ENCODE results near the gene FFAR2.
A peak's percentile ranks its signal among the peaks of the same experiment; 100 is the strongest.
"Not testable (repeated sequence)": the region's sequence is repeated elsewhere in the genome, so short reads cannot be mapped to it uniquely, and the experiment has no call there.

Gene FFAR2

DNA sequence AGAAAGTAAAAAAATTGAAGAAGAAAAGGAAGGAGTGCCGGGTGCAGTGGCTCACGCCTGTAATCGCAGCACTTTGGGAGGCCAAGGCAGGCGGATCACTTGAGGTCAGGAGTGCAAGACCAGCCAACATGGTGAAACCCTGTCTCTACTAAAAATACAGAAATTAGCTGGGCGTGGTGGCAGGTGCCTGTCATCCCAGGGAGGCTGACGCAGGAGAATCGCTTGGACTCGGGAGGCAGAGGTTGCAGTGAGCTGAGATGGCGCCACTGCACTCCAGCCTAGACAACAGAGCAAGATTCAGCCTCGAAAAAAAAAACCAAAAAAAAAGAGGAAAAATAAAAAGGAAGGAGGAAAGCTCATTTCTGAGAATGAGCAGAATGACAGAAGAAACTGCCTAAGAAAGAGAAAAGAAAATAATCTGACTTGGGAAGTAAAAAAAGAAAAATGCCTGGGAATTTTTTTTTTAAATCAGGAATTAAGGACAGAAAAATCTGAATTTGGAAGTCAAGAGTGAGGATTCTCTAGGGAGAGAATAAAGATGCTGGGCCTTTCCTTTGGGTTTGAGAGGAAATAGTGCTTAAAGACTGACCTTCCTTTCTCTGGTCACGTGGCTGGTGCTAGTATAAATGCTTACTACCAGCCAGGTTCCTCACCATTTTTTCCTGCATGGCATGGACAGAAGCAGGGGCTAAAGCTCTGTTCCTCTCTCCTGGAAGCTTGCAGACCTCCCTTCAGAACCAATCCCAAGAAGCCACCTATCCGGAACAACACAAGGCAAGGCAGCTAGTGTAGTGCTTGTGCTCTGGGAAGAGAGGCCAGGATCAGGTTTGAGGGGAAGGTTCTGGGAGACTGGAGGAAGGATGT, at the start of gene FFAR2:
Gene FFAR2 (plus strand): TSS at position 652 of the 864 bp plus-strand sequence. CDS start 1,458 bp downstream, outside the sequence.
- peak in 1 of 2 donors; percentile 64 for DNase-seq

DNA sequence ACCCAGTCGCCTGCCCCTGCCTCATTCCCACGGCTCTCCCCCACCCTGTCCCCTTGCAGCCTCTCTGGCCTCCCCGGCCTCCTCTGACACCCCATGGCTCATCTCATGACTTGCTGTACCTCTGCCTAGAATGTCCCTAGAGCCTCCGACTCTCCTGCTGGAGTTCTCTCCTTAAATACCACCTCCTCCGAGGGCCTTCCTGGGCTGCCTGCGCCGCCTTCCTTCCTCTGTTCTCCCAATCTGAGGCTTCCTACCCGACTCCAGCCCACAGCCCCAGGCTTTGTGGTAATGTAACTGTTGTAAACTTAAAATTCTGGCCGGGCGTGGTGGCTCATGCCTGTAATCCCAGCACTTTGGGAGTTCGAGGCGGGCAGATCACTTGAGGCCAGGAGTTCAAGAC, 49.5 kb upstream of the FFAR2 start:
- DNase-seq: no peak

DNA sequence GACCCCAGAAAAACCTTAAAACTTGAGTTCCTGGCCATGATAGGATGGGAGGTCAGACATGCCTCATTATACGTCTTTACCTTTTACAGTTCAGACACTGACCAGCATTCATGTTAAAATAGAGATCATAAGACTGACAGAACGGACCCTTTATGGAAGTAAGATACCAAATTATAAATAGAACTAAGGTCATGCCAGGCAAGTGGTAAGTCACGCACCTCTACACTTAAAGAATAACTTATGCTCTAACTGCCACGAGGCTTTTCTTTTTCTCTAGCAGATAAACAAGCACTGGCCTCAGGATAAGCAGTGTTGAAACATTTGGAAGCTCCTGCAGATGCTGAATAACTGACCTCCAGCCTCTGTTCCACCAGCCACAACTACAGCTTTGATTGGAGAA, 48.8 kb upstream of the FFAR2 start:
- no peak for DNase-seq

DNA sequence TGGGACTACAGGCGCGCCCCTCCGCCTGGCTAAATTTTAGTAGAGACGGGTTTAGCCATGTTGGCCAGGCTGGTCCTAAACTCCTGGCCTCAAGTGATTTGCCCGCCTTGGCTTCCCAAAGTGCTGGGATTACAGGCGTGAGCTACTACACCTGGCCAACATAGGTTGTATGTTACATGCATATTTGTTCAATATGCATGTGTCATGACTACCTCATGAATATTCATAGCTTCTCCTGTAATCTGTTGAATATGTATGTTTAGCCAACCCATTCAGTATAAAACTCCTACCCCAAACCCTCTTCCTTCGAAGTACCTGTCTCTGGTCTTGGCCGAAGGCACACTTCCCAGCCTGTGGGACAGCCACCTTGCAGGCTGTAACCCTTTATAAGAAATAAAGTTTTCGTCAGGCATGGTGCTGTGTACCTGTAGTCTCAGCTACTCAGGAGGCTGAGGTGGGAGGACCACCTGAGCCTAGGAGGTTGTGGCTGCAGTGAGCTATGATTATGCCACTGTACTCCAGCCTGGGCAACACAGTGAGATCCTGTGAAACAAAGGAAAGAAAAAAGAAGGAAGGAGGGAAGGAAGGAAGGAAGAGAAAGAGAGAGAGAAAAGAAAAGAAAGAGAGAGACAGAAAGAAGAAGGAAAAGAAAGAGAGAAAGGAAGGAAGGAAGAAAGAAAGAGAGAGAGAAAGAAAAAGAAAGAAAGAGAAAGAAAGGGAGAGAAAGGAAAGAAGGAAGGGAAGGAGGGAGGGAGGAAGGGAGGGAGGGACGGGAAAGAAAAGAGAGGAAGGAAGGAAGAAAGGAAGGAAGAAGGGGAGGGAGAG, 47.9 kb upstream of the FFAR2 start:
- DNase-seq: no peak

DNA sequence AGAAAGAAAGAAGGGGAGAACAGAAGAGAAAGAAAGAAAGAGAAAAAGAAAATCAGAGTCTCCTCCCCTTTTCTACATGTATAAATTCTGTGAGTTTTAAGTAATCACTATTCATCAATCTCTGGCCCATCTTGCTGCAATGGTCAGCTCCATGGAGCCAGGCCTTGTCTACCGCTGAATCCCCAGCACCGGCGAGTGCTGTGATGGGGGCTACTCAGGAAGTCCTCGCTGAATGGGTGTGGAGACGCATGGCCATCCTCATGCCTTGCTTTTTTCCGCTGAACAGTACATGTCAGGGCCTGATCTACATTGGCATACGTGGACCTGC, 47.3 kb upstream of the FFAR2 start:
- DNase-seq: no peak

DNA sequence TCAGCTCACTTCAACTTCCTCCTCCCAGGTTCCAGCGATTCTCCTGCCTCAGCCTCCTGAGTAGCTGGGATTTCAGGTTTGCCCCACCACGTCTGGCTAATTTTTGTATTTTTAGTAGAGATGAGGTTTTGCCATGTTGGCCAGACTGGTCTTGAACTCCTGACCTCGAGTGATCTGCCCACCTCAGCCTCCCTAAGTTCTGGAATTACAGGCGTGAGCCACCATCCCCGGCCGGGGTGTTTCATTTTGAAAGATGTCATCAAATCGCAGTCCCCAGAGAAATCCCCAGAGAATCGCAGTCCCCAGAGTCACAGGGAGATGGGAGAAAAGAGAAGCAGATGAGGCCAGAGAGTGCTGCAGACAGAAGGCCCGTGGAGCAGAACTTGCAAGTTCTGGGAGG, 46.6 kb upstream of the FFAR2 start:
- DNase-seq: not testable (repeated sequence)

DNA sequence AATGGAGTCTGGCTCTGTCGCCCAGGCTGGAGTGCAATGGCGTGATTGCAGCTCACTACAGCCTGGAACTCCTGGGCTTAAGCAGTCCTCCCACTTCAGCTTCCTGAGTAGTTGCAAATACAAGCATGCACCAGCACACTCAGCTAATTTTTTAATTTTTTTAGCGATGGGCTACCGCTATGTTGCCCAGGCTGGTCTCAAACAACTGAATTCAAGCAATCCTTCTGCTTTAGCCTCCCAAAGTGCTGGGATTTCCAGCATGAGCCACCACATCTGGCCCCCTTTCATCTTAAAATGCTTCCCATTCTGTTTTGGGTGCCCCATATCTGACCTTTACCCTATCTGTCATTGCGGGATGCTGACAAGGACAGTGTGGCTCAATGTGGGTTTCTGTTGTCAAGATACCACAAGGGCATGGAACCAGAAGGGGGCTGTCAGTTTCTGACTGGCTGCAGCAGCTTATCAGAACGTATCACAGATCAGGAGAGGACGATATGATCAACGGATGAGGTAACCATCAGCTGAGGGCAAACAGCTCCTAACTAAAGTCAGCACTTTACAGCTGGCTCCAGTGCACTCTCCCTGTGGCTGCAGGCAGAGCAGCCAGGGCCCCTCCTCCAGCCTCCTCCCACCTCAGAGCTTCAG, 44.8 kb upstream of the FFAR2 start:
- DNase-seq: peak in 1 of 2 donors; percentile 10

DNA sequence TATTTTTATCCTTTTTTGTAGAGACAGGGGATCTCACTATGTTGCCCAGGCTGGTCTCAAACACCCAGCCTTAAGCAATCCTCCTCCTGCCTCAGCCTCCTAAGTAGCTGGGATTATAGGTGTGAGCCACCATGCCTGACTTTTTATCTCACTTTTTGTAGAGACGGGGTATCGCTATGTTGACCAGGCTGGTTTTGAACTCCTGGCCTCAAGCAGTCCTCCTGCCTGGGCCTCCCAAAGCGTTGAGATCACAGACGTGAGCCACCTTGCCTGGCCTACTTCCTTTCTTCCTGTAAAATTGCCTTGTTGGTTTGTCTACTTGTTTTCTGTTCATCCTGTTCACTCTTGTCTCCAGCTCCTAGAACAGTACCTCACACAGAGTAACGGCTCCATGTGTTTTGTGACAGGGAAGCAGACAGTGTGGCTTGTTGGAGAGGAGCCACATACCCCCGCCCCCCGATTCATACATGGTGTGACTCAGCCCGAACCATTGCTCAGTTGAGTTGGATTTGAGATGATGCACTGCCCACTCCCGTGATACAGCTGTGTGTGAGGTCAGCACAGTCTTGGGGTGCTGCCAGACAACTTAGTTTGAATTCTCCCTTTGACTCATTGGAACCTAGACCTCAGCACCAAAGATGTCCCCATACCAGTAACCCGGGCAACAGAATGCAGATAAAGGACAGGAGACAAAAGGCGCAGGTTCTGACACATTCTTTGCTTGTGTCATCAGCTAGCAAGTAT, 43.0 kb upstream of the FFAR2 start:
- peak in 1 of 2 donors; percentile 13 for DNase-seq

DNA sequence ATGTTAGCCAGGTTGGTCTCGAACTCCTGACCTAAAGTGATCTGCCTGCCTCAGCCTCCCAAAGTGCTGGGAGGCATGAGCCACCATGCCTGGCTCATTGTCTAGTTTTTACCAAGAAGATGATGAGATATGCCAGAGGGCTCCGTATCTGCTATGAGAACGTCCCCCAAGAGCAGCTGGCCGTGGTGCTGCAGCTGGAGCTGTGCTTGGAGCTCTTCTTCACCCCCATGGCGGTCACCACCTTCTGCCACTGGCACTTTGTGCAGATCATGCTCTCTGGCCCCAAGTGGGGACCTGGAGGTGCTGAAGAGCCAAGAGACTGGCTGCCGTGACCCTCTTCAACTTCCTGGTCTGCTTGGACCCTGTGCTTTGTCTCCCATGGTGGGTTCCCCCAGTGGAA, 40.4 kb upstream of the FFAR2 start:
- no peak for DNase-seq

DNA sequence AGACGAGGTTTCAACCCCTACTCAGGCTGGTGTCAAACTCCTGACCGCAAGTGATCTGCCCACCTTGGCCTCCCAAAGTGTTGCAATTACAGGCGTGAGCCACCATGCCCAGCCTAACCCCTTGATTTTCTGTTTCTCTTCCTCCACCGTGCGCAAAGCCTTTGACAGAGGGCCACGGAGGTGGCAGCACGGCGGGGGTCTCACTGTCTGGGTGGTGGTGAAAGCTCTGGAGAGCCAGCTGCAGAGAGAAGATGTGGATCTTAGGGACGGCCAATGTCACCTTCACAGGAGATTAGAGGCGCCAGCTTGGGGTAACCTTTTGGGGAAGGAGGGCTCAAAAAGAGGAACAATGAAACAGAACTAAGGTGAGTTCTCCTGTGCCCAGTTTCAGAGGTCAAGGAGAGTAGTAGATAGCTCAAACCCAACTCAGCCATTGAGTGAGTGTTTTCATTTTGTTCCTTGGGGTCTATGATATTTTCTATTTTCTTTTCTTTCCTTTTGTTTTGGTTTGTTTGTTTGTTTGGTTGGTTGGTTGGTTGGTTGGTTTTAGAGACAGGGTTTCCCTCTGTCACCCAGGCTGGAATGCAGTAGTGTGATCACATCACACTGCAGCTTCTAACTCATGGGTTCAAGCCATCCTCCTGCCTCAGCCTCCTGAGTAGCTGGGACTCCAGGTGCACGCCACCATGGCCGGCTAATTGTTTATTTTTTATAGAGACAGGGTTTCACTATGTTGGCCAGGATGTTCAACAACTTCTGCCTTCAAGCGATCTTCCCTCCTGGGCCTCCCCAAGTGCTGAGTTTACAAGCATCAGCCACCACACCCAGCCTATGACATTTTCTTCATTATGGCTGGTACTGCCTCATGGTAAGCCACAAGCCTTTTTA, 39.5 kb upstream of the FFAR2 start:
- DNase-seq: no peak

DNA sequence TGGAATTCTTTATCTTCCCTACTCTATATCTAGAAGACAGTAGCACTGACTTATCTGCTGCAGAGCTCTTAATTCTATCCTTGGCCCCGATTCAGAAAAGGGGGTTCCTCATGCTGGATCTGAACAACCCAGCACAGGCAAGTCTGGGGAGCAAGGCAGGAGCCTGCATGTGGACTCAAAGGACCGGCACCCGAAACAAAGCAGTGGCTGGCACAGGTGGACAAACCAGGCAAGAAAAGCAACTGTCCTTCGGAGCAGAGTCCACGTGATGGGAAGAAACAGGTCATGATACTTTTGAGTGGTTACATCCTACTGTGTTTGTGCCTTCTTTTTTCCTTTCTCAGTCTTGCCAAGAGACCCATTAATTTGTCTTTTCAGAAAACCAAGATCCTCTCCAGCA, 38.9 kb upstream of the FFAR2 start:
- DNase-seq: no peak

DNA sequence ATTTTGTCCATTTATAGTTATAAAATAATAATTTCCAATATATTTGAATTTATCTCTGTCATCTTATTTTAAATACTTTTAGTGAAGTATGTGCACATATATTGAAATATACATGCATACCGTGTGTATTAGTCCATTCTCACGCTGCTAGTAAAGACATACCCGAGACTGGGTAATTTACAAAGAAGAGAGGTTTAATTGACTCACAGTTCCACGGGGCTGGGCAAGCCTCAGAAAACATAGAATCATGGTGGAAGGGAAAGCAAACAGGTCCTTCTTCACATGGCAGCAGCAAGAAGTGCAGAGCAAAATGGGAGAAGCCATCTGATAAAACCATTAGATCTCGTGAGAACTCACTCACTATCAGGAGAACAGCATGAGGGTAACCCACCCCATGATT, 37.6 kb upstream of the FFAR2 start:
- DNase-seq: no peak

DNA sequence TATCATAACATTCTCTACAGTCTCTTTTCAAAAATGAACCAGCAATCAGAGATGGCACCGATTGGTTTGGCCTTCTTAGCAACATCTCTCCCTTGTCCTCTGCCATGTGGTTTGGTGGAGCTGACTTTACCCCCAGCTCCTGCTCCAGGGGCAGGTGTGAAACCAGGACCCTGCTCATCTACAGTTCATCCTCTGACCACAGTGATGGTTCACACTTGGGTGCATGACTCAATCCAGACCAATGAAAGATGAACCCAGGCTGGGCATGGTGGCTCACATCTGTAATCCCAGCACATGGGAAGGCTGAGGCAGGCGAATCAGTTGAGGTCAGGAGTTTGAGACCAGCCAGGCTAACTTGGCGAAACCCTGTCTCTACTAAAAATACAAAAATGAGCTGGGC, 33.6 kb upstream of the FFAR2 start:
- DNase-seq: no peak

DNA sequence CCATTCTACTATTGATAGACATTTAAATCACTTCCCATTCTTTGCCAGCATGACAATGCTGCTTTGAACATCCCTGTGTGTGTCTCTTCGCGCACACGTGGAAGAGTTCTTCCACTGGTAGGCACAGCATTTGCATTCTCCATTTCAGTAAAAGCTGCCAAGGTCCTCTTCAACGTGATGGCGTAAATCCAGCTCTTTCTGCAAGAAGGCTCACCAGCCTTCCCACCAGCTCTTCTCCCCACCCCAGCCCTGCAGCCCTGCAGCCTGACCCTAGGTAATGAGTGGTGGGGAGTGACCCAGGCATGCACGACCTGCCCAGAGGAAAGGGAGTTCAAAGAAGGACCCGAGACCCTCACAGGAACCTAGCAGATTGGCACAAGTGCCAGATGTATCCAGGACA, 31.7 kb upstream of the FFAR2 start:
- no peak for DNase-seq

DNA sequence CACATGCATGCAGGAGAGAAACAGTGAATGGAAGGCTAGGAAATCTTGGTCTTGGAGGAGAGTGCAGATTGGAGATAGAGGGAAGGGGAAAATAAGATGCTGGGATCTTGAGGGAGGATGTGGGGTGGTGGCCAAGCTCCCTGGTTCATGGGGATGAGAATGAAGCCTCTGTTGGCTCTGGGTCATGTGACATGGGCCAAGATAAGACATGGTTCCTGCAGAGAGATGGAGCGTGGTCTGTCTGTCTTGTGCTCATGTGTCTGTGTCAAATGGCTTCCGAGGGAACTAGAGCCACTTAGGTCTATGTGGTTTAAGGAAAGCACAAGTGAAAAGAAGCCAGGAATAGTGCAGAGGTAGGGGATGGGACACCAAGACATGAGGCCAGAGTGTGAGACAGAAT, 30.8 kb upstream of the FFAR2 start:
- no peak for DNase-seq

DNA sequence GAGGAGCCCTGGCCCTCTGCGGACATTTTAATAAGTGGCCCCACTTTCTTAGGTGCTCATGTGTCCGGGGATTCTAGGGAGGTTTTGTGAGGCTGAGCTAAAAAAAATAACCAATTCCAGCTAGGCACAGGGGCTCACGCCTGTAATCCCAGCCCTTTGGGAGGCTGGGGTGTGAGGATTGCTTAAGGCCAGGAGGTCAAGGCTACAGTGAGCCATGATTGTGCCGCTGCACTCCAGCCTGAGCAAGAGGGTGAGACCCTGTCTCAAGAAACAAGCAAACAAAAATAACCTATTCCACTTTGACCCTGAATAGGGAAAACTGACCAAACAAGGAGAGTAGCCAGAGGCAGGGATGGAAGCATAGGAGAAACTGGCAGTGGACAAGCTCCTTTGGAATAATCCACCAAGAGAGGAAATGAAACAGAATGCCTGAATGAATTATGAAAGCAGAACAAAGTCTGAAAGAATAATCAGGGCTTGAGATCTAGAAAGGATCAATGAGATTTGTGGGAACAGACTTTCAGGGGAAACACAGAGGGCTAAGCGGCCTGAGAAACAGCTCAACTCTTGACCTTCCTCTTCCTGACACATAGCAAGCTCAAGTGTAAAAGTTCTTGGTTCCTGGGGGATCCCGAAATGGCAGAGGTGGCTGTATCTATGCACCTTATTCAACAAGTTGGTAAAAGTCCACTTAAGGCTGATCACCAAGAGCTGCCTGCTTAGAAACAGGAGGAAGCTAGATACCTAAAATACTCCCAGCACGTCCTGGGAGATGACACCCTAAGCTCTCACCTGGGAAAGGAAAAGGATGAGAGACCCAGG, 30.1 kb upstream of the FFAR2 start:
- DNase-seq: no peak

DNA sequence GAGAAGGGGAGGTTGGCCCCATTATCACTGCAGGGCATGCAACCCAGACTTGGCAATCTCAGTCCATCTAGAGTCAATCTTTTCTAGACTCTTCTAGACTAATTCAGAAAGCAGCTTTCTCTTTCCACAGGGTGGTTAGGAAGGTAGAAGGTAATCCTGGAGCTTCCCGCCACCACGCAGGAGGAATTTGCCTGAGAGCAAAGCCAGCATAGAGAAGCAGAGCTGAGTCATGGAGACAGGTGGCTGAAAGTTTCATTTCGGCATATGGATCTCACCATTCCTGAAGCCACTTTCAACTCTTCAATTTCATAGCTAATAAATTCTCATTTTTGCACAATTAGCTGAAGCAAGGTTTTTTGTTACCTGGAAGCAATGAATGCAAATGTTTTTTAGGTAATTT, 29.0 kb upstream of the FFAR2 start:
- no peak for DNase-seq

DNA sequence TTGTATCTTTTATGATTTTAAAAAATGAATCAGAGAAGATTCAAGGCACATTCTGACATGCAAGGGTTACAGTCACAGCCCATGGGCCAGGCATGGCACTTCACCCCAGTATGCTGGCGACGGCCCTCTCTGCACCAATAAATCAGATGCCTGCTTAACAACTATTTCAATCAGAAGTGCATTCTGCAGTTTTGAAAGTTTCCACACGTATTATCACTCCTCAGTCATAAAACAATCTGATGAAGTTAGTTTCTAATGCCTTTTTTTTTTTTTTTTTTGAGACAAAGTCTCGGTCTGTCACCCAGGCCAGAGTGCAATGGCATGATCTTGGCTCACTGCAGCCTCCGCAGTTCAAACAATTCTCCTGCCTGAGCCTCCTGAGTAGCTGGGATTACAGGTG, 28.3 kb upstream of the FFAR2 start:
- no peak for DNase-seq

DNA sequence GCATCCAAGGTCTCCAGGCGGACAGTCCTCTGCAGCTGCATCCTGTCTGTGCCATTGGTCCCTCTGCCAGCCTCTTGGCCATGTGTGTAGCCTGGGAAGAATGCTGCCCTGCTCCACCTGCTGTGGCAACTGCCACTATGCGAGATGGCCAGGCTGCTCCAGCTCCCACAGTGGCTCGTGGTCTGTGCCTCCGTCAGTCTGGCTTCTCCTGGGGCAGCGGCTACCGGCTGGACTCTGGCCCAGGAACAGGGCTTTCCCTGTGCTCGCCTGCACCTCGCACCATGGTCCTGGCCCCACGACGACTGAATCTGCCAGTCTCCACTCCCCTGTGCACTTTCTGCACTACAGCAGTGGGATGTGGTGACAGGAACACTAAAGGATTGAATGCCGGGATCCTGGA, 26.7 kb upstream of the FFAR2 start:
- DNase-seq: no peak

DNA sequence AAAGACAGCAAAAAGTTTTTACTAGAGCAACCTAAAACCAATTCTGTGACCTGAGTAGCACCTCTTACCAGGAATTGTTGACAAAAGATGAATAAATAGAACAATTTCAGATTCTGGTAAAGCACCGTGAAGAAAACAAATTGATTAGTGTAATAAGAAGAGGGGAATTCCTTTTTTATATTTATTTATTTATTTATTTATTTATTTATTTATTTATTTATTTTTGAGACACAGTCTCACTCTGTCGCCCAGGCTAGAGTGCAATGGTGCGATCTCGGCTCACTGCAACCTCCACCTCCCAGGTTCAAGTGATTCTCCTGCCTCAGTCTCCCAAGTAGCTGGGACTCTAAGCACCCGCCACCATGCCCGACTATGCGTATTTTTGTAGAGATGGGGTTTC, 24.7 kb upstream of the FFAR2 start:
- not testable (repeated sequence) for DNase-seq

DNA sequence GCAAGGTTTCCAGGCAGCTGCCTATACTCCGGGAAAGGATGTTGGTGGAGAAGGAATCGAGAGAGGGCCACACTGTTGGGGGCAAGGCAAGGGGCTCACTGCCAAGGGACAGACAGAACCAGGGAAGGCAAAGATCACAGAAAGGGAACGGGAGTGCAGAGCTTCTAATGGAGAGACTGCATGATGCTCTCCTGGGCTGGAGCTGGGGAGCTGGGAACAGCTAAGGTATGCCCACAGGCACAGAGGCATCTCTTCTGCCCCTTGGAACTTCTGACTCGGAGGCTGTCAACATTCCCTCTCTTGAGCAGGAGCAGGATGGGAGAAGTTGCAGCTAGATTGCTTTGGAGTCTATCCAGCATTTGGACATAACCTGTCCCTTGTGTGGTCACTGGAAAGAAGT, 22.4 kb upstream of the FFAR2 start:
- no peak for DNase-seq

All from CD4-positive, alpha-beta T cell treated with Interleukin-1 beta for 1 hour (primary cell).